B cell (primary cell): ENCODE measurements around the gene MCF2L. TPM values are rescaled to one million over a fixed set of nuclear protein-coding genes. Genes with fewer than 3 reads are reported as not detected.

Experiments
- ATAC-seq: fragments of 200-7000 bp; cut with Tn5 transposase; one replicate; pipeline ENCODE4 v1.10.0; 2021; ENCODE audit warnings: low read depth, mild to moderate bottlenecking, moderate number of reproducible peaks, moderate library complexity
- CTCF ChIA-PET: fragments of 350-600 bp; sonication (Branson Sonifier 250); formaldehyde crosslinking; loops from one replicate; lab custom pipeline; 2021; ENCODE audit warnings: antibody characterized with exemption, inconsistent platforms; lab: Charles Lee
- POLR2A ChIA-PET: fragments of 350-600 bp; sonication (Branson Sonifier 250); formaldehyde crosslinking; loops from one replicate; lab custom pipeline; 2021; ENCODE audit warnings: antibody characterized with exemption; lab: Charles Lee
- DNase-seq: peaks from one replicate; pipeline ENCODE4 v3.0.0; 2013
- H2AFZ ChIP-seq: 2 replicates; pipeline ENCODE4 v1.6.1; 2012; ENCODE audit warnings: mild to moderate bottlenecking, low read depth, low read length; ENCODE audit not compliant: insufficient read depth, poor library complexity, severe bottlenecking
- H3K27ac ChIP-seq, 2 donors: 1 replicate in 1 of 2; 2 replicates in 1 of 2; pipeline ENCODE4 v1.5.1; 2012 to 2013; ENCODE audit warnings: low read length in 2 of 2, mild to moderate bottlenecking in 2 of 2, moderate library complexity in 1 of 2
- H3K27me3 ChIP-seq, 4 experiments: fragments of 200-600 bp in 1 of 4; sonication (generic) in 1 of 4; replicated peaks in 1 of 4; 1 replicate in 2 of 4; 2 replicates in 2 of 4; pipeline versions ENCODE4 v1.6.1 to v1.7.0; 2013 to 2016; ENCODE audit warnings: low read length in 3 of 4, mild to moderate bottlenecking in 2 of 4, mixed read lengths in 1 of 4, moderate library complexity in 1 of 4; ENCODE audit not compliant: insufficient read depth in 4 of 4, control insufficient read depth in 3 of 4; ENCODE audit errors: control extremely low read depth in 1 of 4
- H3K36me3 ChIP-seq, 2 experiments: replicated peaks in 1 of 2; 1 replicate in 1 of 2; 2 replicates in 1 of 2; pipeline versions ENCODE4 v1.6.1 to v1.7.1; 2013; ENCODE audit warnings: low read length in 1 of 2; ENCODE audit not compliant: insufficient read depth in 2 of 2, control insufficient read depth in 1 of 2; ENCODE audit errors: control extremely low read depth in 1 of 2, extremely low read depth in 1 of 2
- H3K4me1 ChIP-seq, 2 donors: fragments of 200-600 bp in 1 of 2; sonication (generic) in 1 of 2; 1 replicate in 1 of 2; 2 replicates in 1 of 2; pipeline versions ENCODE4 v1.5.1 to v1.6.1; 2013 to 2017; ENCODE audit warnings: low read length in 2 of 2; ENCODE audit not compliant: control insufficient read depth in 2 of 2, insufficient read depth in 2 of 2
- H3K4me2 ChIP-seq: replicated peaks from 2 replicates; pipeline ENCODE3; 2012; ENCODE audit warnings: mild to moderate bottlenecking, low read depth, low read length; ENCODE audit not compliant: poor library complexity, severe bottlenecking
- H3K4me3 ChIP-seq, 5 experiments: fragments of 200-600 bp in 1 of 5; sonication (generic) in 1 of 5; 1 replicate in 3 of 5; 2 replicates in 2 of 5; pipeline versions ENCODE4 v1.5.1 to v1.7.0; 2011 to 2016; ENCODE audit warnings: low read length in 4 of 5, mild to moderate bottlenecking in 4 of 5, low read depth in 2 of 5, control low read depth in 1 of 5, moderate library complexity in 1 of 5; ENCODE audit not compliant: insufficient read depth in 1 of 5; ENCODE audit errors: control extremely low read depth in 1 of 5, extremely low read depth in 1 of 5
- H3K79me2 ChIP-seq: fragments of 200-600 bp; sonication (generic); one replicate; pipeline ENCODE4 v1.6.0; 2016; ENCODE audit warnings: low read length; ENCODE audit not compliant: control insufficient read depth, insufficient read depth
- H3K9ac ChIP-seq: fragments of 200-600 bp; sonication (generic); 2 replicates; pipeline ENCODE4 v1.6.1; 2017; ENCODE audit warnings: mild to moderate bottlenecking, low read length, moderate library complexity
- H3K9me3 ChIP-seq, 3 donors: one replicate each; pipeline versions ENCODE4 v1.6.1 to v1.7.1; 2013; ENCODE audit warnings: low read length in 2 of 3; ENCODE audit not compliant: control insufficient read depth in 2 of 3, insufficient read depth in 1 of 3; ENCODE audit errors: control extremely low read depth in 1 of 3
- H4K20me1 ChIP-seq: 2 replicates; pipeline ENCODE4 v1.6.0; 2012; ENCODE audit warnings: mild to moderate bottlenecking, low read length; ENCODE audit not compliant: insufficient read depth, control insufficient read depth, poor library complexity, severe bottlenecking
- H3K27ac Mint-ChIP-seq: one replicate; pipeline ENCODE4 v1.8.0; 2021; ENCODE audit warnings: mixed read lengths
- H3K27me3 Mint-ChIP-seq: one replicate; pipeline ENCODE4 v1.8.0; 2021; ENCODE audit warnings: mixed read lengths
- H3K4me1 Mint-ChIP-seq: one replicate; pipeline ENCODE4 v1.8.0; 2021; ENCODE audit warnings: mixed read lengths
- H3K4me3 Mint-ChIP-seq: one replicate; pipeline ENCODE4 v1.8.0; 2021; ENCODE audit warnings: mixed read lengths
- H3K9me3 Mint-ChIP-seq: one replicate; pipeline ENCODE4 v1.8.0; 2022; ENCODE audit warnings: mixed read lengths; ENCODE audit not compliant: insufficient read depth
- EZH2 ChIP-seq: IDR thresholded peaks from 2 replicates; pipeline ENCODE4 v1.6.1; 2012; ENCODE audit warnings: borderline replicate concordance, low read depth, mild to moderate bottlenecking, moderate library complexity, low read length; ENCODE audit not compliant: insufficient read depth, poor library complexity, severe bottlenecking
- WGBS: methylation state at CpG from one replicate; pipeline ENCODE4 v1.1.5; 2013; ENCODE audit warnings: missing lambda C conversion rate; ENCODE audit not compliant: insufficient coverage; 5-methylcytosine and 5-hydroxymethylcytosine counted together
- intact Hi-C: fragments of 100-400 bp; cut with micrococcal nuclease; formaldehyde crosslinking; loops from one replicate; pipeline ENCODE4 v1.10.0; 2022
- polyA plus RNA-seq: library from polyadenylated mRNA; depleted of rRNA; stranded (reverse); fragments of >200 nt; gene quantifications from 2 replicates; pipeline ENCODE4 v1.2.3, GENCODE V29; 2012
- total RNA-seq, 2 donors: library from RNA; stranded (reverse); fragments of 120-200 nt in 1 of 2; gene quantifications; 1 replicate in 1 of 2; 2 replicates in 1 of 2; pipeline versions ENCODE4 v1.2.3 to v1.2.4, GENCODE V29; 2013 to 2022
- TF ChIP-seq, protein P1 (sequence below): fragments of 200-600 bp; IDR thresholded peaks from one replicate; pipeline ENCODE4 v1.8.0; 2022; ENCODE audit warnings: antibody characterized with exemption, mild to moderate bottlenecking

Gene MCF2L
- total and polyA plus RNA-seq, 2 donors (not counting 1 experiment from before 2014, with no cell fraction given) = 3.7 to 8.2 TPM

DNA sequence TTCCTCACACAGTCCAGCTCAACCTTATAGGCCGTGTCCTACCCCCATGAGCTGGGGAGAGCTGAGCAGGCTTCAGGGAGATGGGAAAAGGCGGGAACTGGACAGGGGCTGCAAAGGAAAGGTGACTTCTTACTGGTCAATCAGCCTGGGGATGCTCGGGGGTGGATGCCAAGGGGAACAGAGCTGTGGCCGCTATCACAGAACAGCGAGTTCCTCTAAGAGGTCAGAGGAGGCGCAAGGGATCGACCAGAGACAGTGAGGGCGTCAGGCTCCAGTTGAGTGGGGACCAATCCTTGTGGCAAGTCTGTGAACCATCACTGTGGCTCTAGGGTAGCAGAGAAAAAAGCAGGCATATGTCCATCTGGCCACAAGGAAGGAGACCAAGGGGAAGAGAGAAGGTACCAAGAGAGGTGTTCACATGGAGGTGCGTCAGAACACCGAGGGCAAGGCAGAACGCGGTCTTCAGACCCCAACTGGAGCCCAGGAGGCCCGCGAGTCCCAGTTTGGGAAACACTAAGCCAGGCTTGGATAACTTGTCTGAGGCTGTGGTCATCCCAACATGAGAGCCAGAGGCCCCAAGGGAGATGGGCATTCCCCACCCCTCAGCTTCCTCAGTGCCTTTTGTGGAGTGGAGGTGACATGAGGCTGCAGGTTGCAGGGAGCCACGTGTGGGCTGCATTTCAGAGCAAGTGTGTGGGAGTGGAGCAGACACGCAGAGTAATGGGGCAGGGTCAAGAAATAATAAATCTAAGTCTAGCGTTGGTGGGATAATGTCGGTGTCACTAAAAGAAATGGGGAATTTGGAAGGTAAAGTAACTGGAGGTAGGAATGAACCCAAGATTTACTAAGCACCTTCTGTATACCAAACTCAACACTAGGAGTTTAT is 157.5 kb downstream of the MCF2L start:
- H3K9me3 Mint-ChIP-seq = no peaks in the 10 kb centered on the region
- CTCF ChIA-PET = no interaction called here

DNA sequence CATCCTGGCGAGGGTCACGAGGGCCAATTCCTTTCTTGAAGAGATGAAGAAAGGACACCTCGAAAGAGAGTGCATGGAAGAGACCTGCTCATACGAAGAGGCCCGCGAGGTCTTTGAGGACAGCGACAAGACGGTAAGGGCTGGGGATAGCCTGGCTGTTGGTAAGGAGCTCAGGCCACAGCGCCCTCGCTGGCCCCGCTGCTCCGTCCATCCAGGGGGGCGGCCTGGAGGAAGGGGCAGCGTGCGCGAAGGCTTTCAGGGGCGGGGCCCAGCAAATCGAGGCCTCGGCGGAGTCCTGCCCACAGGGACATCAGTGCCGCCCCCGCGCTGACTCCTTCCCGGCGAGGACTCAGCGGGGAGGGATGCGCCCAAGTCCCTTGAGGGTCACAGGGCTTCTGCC is 160.5 kb downstream of the MCF2L start:
- H3K79me2 ChIP-seq = no peaks in the 10 kb centered on the region
- Mint-ChIP-seq H3K4me3 (no peak overlapping the region), H3K9me3 (no peaks in the 10 kb centered on the region), H3K4me1 (no peaks in the 10 kb centered on the region), H3K27me3 (peaks cover 53% of the 10 kb centered on the region), H3K27ac (no peak overlapping the region)
- no peak overlapping the region for H3K4me3 ChIP-seq
- intact Hi-C loops = no loop called here
- no peaks in the 10 kb centered on the region for H4K20me1 ChIP-seq
- no peak overlapping the region for H2AFZ ChIP-seq
- ChIA-PET POLR2A (no interaction called here), CTCF (no interaction called here)
- peaks cover 0 to 10% (median 3%) of the 10 kb centered on the region in 3 donors for H3K9me3 ChIP-seq
- no peak overlapping the region for H3K27ac ChIP-seq
- TF ChIP-seq EZH2 = no peak
- TF ChIP-seq, protein P1, sequence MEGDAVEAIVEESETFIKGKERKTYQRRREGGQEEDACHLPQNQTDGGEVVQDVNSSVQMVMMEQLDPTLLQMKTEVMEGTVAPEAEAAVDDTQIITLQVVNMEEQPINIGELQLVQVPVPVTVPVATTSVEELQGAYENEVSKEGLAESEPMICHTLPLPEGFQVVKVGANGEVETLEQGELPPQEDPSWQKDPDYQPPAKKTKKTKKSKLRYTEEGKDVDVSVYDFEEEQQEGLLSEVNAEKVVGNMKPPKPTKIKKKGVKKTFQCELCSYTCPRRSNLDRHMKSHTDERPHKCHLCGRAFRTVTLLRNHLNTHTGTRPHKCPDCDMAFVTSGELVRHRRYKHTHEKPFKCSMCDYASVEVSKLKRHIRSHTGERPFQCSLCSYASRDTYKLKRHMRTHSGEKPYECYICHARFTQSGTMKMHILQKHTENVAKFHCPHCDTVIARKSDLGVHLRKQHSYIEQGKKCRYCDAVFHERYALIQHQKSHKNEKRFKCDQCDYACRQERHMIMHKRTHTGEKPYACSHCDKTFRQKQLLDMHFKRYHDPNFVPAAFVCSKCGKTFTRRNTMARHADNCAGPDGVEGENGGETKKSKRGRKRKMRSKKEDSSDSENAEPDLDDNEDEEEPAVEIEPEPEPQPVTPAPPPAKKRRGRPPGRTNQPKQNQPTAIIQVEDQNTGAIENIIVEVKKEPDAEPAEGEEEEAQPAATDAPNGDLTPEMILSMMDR = no peak
- no peaks in the 10 kb centered on the region for H3K4me1 ChIP-seq
- no peaks in the 10 kb centered on the region for H3K36me3 ChIP-seq
- H3K4me2 ChIP-seq = peak overlapping the region; percentile 37
- no peak overlapping the region for H3K9ac ChIP-seq
- DNase-seq = no peak
- no peak for ATAC-seq
- WGBS = 57% methylated on average over 21 of the region's 27 CpGs
- H3K27me3 ChIP-seq = peaks cover 0 to 23% (median 10%) of the 10 kb centered on the region in 4 experiments

More for the DNA sequence above, 157.5 kb downstream of the MCF2L start:
- POLR2A ChIA-PET = no interaction called here
- DNase-seq (no peak), ATAC-seq (no peak)
- H3K4me3 ChIP-seq = no peak overlapping the region
- H4K20me1 ChIP-seq = no peaks in the 10 kb centered on the region
- no peaks in the 10 kb centered on the region for H3K4me1 Mint-ChIP-seq
- no peak overlapping the region for H3K27ac ChIP-seq
- H3K9me3 ChIP-seq = peaks cover 0 to 10% (median 0%) of the 10 kb centered on the region in 3 donors
- no peaks in the 10 kb centered on the region for H3K36me3 ChIP-seq
- TF ChIP-seq, protein P1 = no peak
- no peak for TF ChIP-seq EZH2
- peaks cover 0 to 22% (median 7%) of the 10 kb centered on the region in 4 experiments for H3K27me3 ChIP-seq
- no peak overlapping the region for H3K4me2 ChIP-seq
- H3K4me1 ChIP-seq = no peaks in the 10 kb centered on the region
- no peak overlapping the region for H3K9ac ChIP-seq
- H3K27ac Mint-ChIP-seq = no peak overlapping the region
- no peak overlapping the region for H2AFZ ChIP-seq
- no peak overlapping the region for H3K4me3 Mint-ChIP-seq
- intact Hi-C loops = no loop called here
- H3K79me2 ChIP-seq = no peaks in the 10 kb centered on the region
- H3K27me3 Mint-ChIP-seq = peaks cover 40% of the 10 kb centered on the region
- WGBS = 89% methylated on average over 15 of the region's 18 CpGs
